Measurements from ENCODE around the gene HIVEP3. TPM values are rescaled to one million over a fixed set of nuclear protein-coding genes. Genes with fewer than 3 reads are reported as not detected.

The HIVEP3 gene
- polyA plus RNA-seq, 1 of the 3 experiments (the other 2 are of a cell fraction) = 6.4 TPM

GRCh38 chr1:41515778-41516167, 402.9 kb downstream of the HIVEP3 start:
- Histone ChIP-seq H3K4me1 (ENCODE audit: control insufficient read depth in 1 of 2, insufficient read depth in 2 of 2, low read depth in 1 of 2, low read length in 1 of 2) (peaks cover 4 to 44% of the 10 kb centered on the region in 2 experiments; a peak in 3 of 4 replicates), H3K79me2 (ENCODE audit: insufficient read depth) (no peaks in the 10 kb centered on the region), H2AFZ (ENCODE audit: low read depth) (no peak overlapping the region; the same call in 1 of the 2 replicates), H3K9ac (no peak overlapping the region), H3K36me3 (replicated peaks in 1 of 2; ENCODE audit: control insufficient read depth in 1 of 2, insufficient read depth in 2 of 2, low read length in 1 of 2) (no peaks in the 10 kb centered on the region), H3F3A (replicated peaks; ENCODE audit: insufficient read depth) (no peaks in the 10 kb centered on the region), H3K9me2 (no peaks in the 10 kb centered on the region), H3K4me2 (peak overlapping the region; percentile 65; the same call in 1 of the 2 replicates), H3K27ac (ENCODE audit: low read depth in 2 of 2, low read length in 1 of 2) (peak overlapping the region in 1 of 2 experiments; percentile 67; a peak in 2 of 4 replicates), H3K27me3 (ENCODE audit: insufficient read depth) (no peaks in the 10 kb centered on the region), H3K9me3 (no peaks in the 10 kb centered on the region), H3K4me3 (ENCODE audit: low read depth in 2 of 2, low read length in 1 of 2) (no peak overlapping the region; a peak in 1 of 4 replicates), H4K20me1 (ENCODE audit: insufficient read depth) (no peaks in the 10 kb centered on the region)
- ChIA-PET POLR2A (interaction anchor here (0.6 to 0.7 kb wide), 2 partner anchors 277 to 724 kb away, joined by 3 read pairs; no protein-coding TSS in a partner anchor), CTCF (interaction anchor here (0.6 to 4.5 kb wide), 63 partner anchors 8 to 1241 kb away, joined by 3 to 30 read pairs (median 5); partner anchors contain the start of gene EDN2)
- TF ChIP-seq GATA2 (CRISPR knock-in tag; IDR thresholded peaks at IDR 0.05) = no peak
- TF ChIP-seq, protein P1, sequence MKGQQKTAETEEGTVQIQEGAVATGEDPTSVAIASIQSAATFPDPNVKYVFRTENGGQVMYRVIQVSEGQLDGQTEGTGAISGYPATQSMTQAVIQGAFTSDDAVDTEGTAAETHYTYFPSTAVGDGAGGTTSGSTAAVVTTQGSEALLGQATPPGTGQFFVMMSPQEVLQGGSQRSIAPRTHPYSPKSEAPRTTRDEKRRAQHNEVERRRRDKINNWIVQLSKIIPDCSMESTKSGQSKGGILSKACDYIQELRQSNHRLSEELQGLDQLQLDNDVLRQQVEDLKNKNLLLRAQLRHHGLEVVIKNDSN (IDR thresholded peaks at IDR 0.05; ENCODE audit: borderline replicate concordance, low read depth) = no peak
- no peak for TF ChIP-seq ELF1 (IDR thresholded peaks at IDR 0.05)
- TF ChIP-seq MXI1 (IDR thresholded peaks at IDR 0.05; ENCODE audit: low read depth, low read length) = no peak
- TF ChIP-seq MAX (IDR thresholded peaks at IDR 0.05; ENCODE audit: low read depth) = no peak
- TF ChIP-seq EZH2phosphoT487 (IDR thresholded peaks at IDR 0.05; ENCODE audit: borderline replicate concordance, low read depth) = no peak
- no peak for TF ChIP-seq ZBTB33 (IDR thresholded peaks at IDR 0.05; ENCODE audit: borderline replicate concordance, low read depth)
- no peak for TF ChIP-seq NFIC (IDR thresholded peaks at IDR 0.05; ENCODE audit: borderline replicate concordance)
- TF ChIP-seq FOXM1 (IDR thresholded peaks at IDR 0.05; ENCODE audit: low read depth) = no peak
- no peak for TF ChIP-seq FOSL2 (IDR thresholded peaks at IDR 0.05; ENCODE audit: borderline replicate concordance, low read depth)
- no peak for TF ChIP-seq RAD21 (IDR thresholded peaks at IDR 0.05; ENCODE audit: low read length)
- whole genome bisulfite sequencing (ENCODE audit: low lambda C conversion rate) = 86% methylated on average over 1 of the region's 6 CpGs
- no peak for DNase-seq

- Histone ChIP-seq H3K79me2 (ENCODE audit: insufficient read depth) (no peaks in the 10 kb centered on the region), H3K9ac (no peak overlapping the region), H3K9me2 (no peaks in the 10 kb centered on the region), H3K4me3 (ENCODE audit: low read depth in 2 of 2, low read length in 1 of 2) (no peak overlapping the region), H3K4me1 (ENCODE audit: control insufficient read depth in 1 of 2, insufficient read depth in 2 of 2, low read depth in 1 of 2, low read length in 1 of 2) (peaks cover 4 to 44% of the 10 kb centered on the region in 2 experiments; a peak in 3 of 4 replicates), H2AFZ (ENCODE audit: low read depth) (no peak overlapping the region), H3K4me2 (peak overlapping the region; percentile 65; the same call in 1 of the 2 replicates), H3K36me3 (replicated peaks in 1 of 2; ENCODE audit: control insufficient read depth in 1 of 2, insufficient read depth in 2 of 2, low read length in 1 of 2) (no peaks in the 10 kb centered on the region), H3K9me3 (no peaks in the 10 kb centered on the region), H4K20me1 (ENCODE audit: insufficient read depth) (no peaks in the 10 kb centered on the region), H3F3A (replicated peaks; ENCODE audit: insufficient read depth) (no peaks in the 10 kb centered on the region), H3K27ac (ENCODE audit: low read depth in 2 of 2, low read length in 1 of 2) (peak overlapping the region in 1 of 2 experiments; percentile 61; a peak in 2 of 4 replicates), H3K27me3 (ENCODE audit: insufficient read depth) (no peaks in the 10 kb centered on the region)
- 92% methylated on average over 4 of the region's 5 CpGs for WGBS (ENCODE audit: low lambda C conversion rate)
- ChIA-PET POLR2A (no interaction called here), CTCF (interaction anchor here (0.7 to 4.5 kb wide), 39 partner anchors 8 to 1241 kb away, joined by 3 to 30 read pairs (median 6); partner anchors contain the start of gene EDN2)
- no peak for DNase-seq
- TF ChIP-seq GATA2 (CRISPR knock-in tag; IDR thresholded peaks at IDR 0.05) = no peak
- no peak for TF ChIP-seq RXRA (IDR thresholded peaks at IDR 0.05; ENCODE audit: borderline replicate concordance, low read depth)
- TF ChIP-seq RAD21 (IDR thresholded peaks at IDR 0.05; ENCODE audit: low read length) = no peak
- no peak for TF ChIP-seq MEF2A (IDR thresholded peaks at IDR 0.05; ENCODE audit: borderline replicate concordance, low read depth)
- TF ChIP-seq CTCF (IDR thresholded peaks at IDR 0.05) = no peak
- TF ChIP-seq, protein P1 (IDR thresholded peaks at IDR 0.05; ENCODE audit: borderline replicate concordance, low read depth) = no peak
- TF ChIP-seq, protein P2, sequence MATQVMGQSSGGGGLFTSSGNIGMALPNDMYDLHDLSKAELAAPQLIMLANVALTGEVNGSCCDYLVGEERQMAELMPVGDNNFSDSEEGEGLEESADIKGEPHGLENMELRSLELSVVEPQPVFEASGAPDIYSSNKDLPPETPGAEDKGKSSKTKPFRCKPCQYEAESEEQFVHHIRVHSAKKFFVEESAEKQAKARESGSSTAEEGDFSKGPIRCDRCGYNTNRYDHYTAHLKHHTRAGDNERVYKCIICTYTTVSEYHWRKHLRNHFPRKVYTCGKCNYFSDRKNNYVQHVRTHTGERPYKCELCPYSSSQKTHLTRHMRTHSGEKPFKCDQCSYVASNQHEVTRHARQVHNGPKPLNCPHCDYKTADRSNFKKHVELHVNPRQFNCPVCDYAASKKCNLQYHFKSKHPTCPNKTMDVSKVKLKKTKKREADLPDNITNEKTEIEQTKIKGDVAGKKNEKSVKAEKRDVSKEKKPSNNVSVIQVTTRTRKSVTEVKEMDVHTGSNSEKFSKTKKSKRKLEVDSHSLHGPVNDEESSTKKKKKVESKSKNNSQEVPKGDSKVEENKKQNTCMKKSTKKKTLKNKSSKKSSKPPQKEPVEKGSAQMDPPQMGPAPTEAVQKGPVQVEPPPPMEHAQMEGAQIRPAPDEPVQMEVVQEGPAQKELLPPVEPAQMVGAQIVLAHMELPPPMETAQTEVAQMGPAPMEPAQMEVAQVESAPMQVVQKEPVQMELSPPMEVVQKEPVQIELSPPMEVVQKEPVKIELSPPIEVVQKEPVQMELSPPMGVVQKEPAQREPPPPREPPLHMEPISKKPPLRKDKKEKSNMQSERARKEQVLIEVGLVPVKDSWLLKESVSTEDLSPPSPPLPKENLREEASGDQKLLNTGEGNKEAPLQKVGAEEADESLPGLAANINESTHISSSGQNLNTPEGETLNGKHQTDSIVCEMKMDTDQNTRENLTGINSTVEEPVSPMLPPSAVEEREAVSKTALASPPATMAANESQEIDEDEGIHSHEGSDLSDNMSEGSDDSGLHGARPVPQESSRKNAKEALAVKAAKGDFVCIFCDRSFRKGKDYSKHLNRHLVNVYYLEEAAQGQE (IDR thresholded peaks at IDR 0.05; ENCODE audit: low read depth, low read length) = no peak
- TF ChIP-seq CHD2 (IDR thresholded peaks at IDR 0.05; ENCODE audit: low read length, partially characterized antibody) = no peak
- no peak for TF ChIP-seq ELF1 (IDR thresholded peaks at IDR 0.05)
These were observed 403.5 kb downstream of the HIVEP3 start for GRCh38 chr1:41515131-41515678.
